CD4-positive, alpha-beta T cell treated with Interferon alpha-2 for 1 hour (primary cell): ENCODE results near the gene CATSPER1.
A peak's percentile ranks its signal among the peaks of the same experiment; 100 is the strongest.

ENCODE experiments used
- DNase-seq, 2 donors: peaks; one replicate each; pipeline ENCODE4 v3.0.0-alpha.2; 2020 to 2022

Gene CATSPER1

GRCh38 chr11:66002648-66003225 is 23.5 kb downstream of the CATSPER1 start:
- no peak for DNase-seq

GRCh38 chr11:66001942-66002647 is 24.2 kb downstream of the CATSPER1 start, which contains the start of the genes BANF1 and EIF1AD:
BANF1 (plus strand) TSS chr11:66002503; CDS start chr11:66003251, 748 bp downstream.
EIF1AD (minus strand) TSS chr11:66002157; CDS start chr11:66000389, 1,768 bp downstream.
- peak; percentile 91 to 96 for DNase-seq

GRCh38 chr11:65997286-65997685 is 29.0 kb downstream of the CATSPER1 start:
- DNase-seq: no peak

DNA sequence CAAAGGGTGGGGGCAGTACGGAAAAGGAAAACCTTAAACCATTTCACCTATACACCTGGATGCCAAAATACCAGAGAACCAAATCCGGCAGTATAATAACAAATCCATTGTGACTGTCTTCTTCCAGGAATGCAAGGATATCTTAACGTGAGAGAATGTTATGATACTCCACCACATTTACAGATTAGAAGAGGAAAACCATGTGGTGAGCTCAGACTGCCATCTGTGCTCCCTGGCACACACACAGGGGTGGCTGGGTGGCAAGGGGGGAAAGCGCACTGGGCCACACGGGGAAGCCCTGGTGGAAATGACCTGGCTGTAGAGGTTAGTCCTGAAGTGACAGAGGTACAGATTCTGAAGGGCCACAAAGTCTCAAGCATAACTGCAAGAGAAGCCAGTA is 34.2 kb downstream of the CATSPER1 start:
- DNase-seq: no peak

DNA sequence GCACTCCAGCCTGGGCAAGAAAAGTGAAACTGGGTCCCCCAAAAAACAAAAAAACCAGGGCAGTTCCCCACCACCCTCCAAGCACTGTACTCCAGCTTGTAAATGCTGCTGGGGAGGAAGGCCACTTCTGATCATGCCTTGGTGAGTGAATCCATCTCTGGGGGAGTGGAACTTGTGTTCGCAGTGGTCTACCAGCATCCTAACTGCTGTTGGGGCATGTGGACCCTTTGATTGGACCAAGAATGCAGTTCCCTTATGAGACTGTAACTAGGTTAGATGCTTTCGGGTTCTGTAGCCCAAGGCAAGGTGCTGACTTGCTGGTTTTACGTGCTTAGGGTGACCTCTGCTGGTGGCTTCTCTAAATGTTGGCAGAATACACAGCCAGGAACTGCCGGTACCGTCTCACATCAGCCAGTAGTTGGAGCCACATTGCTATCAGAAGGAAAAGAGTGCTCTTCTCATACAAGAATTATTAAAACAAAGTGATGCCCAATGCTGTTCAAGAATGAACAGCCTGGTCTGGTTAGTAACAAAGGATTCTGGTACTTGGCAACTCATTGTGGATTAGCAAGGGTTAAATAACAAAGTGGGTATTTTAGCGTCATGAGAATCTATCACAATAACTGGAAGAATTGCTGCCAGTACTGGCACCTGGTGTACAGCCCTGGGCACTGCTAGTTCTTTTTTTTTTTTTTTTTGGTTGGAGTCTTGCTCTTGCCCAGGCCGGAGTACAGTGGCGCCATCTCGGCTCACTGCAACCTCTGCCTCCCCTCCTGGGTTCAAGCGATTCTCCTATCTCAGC is 37.3 kb downstream of the CATSPER1 start:
- DNase-seq: peak; percentile 94 to 96

DNA sequence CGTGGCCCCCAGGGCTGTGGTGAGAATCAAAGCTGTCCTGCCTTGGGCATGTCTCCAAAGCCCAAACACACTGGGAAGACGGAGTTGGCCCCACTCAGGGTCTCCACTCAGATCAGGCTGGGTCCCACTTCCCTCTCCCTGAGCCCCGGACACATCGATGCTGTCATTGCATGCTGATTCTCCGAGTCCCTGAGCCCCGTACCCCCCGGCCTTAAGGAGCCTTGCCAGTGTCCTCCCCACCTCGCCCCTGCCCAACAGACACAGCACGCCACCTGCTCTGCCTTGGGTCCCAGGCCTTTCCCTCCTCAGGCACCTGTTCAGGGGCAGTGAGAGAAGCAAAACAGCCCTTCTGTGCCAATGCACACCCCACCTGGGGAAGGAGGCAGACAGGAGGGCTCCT is 38.9 kb downstream of the CATSPER1 start:
- DNase-seq: no peak

- DNase-seq: no peak
These were observed 42.7 kb downstream of the CATSPER1 start for GRCh38 chr11:65983589-65983987.

GRCh38 chr11:65982824-65983588 is 43.3 kb downstream of the CATSPER1 start:
- DNase-seq: no peak

DNA sequence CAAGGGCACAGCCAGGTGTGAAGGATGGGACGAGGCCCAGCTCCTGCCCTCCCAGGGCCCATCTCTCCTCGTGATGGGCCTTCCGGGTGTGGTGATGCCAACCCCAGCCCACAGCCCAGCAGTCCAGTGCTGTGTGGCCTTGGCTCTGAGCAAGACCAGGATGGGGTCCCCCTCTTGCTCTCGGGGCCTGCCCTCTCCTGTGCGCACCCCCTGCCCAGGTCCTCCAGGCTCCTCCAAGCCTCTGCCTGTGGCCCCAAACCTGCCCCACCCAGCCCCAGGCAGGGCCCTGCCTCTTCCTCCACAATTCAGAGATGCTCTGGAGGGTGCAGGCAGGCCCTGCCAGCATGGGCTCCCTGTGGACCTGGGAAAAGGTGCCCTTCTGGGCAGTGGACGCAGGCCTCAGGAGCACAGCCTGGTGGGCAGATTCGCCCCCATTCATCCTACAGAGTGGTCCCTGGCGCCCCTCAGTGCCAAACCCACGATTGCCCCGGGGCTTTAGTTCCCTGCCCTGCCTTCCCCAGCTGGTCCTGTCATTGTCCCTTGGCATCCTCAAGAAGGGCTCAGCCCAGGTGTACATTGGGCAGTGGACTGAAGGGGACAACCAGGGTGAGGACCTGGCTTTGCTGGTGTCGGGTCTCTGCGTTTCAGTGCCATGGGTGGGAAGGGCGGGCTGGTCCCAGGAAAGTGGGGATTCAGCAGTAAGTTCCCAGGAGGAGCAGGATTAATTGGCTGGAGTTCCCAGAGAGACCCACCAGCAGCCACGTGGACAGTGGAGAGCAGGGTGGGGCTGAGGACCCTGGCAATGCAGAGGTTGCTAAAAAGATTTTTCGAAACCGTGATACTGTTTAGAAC is 44.1 kb downstream of the CATSPER1 start:
- no peak for DNase-seq

DNA sequence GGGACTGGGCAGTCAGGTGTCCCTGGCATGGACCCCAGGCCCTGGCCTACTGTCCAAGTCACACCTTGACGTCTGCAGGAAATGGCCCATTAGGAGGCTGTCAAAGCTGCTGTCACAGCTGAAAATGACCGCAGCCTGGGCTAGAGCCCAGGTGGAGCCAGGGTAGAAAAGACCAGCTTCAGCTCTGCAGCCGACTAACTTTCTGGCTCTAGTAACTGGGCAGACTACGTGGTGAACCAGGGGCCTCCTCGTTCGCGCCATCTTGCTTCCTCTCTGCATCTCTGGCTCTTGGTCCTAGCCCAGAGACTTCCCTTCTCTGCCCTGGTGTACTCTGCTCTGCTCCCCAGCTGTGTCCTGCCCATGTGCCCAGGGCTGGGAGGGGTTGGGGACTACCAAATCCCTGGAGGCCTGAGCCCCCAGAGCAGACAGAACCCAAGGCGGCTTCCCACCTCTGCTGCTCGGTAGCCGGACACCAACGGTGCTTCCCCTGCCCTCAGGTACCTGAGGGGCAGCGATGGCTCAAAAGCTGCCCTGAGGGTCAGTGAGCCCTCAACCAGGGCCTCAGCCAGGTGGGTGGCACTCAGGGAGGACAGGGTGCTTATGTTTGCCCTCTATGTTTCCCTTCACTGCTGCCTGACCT is 45.1 kb downstream of the CATSPER1 start:
- no peak for DNase-seq

DNA sequence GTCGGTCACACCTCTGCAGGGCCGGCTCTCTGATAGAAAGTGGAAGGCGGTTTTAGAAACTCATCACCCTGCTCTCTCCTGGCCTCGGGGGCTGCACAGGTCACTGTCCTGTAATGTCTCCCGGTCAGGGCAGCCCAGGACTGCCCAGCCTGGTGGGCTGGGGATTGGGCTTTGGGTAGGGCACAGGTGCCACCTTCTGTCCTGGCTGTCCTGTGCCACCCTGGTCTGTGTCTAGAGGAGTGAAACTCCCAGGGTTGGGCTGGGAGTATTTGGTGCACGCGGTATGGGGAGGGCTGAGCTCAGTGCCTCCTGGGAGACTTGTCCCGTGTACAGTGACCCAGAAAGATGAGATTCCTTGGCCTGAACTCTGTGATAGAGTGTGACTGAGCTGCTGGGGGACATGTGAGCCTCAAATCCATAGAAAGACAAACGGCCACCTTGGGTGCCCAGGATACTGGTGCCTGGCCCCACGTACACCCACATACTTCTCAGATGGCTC is 47.0 kb downstream of the CATSPER1 start:
- DNase-seq: no peak

DNA sequence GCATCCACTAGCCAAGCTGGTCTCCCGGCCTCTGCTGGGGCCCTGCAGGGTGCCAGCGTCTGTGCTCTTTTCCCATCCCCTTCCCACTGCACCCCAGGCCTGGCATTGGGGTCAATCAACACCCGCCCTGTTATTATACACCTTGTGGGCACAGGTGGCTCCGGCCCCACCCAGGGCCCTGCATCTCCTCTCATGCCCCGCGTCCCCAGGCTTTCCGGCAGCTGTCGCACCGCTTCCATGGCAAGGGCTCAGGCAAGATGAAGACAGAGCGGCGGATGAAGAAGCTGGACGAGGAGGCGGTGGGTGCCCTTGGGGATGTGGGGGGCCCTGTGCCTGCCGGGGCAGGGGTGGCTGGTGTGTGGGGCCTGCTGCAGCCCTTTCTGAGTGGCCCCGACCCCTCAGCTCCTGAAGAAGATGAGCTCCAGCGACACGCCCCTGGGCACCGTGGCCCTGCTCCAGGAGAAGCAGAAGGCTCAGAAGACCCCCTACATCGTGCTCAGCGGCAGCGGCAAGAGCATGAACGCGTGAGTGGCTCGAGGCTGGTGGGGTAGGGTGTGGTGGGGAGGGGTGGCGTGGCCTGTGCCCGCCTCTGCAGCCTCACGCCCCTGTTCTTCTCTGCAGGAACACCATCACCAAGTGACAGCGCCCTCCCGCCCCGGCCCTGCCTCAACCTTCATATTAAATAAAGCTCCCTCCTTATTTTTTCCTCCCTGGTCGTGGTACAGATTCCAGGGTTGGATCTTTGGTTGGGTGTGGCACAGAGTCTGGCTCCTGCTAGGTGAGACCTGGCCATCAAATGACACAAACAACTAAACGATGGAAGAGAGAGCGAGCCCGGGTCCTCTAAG is 47.7 kb downstream of the CATSPER1 start:
- no peak for DNase-seq

DNA sequence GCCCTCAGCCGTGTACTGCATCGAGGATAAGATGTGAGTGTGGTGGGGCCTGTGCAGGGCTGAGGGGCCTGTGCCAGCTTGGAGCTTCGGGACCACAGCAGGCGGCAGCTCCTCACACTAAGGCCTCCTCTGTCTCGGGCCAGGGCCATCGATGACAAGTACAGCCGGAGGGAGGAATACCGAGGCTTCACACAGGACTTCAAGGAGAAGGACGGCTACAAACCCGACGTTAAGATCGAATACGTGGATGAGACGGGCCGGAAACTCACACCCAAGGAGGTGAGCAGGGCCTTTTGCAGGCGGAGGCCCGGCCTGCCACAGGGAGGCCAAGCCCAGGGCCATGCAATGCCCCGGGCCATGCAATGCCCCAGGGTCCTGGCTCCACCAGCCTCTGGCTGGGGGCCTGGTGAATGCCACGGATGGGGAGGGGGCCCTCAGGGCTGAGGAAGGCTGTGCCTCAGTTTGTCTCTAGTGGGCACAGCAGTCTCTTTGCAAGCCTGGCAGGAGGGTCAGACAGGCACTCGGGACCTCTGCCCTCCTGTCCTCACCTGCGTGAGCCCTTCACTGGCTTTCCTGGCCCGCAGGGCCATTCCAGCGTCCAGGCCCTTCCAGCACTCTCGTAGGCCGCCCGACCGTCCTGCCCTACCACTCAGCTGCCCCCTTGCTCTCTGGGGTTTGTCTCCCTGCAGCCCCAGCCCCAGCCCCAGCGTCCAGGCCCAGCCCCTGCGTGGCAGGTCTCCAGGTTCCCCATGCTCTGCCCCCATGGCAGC is 48.5 kb downstream of the CATSPER1 start:
- no peak for DNase-seq

DNA sequence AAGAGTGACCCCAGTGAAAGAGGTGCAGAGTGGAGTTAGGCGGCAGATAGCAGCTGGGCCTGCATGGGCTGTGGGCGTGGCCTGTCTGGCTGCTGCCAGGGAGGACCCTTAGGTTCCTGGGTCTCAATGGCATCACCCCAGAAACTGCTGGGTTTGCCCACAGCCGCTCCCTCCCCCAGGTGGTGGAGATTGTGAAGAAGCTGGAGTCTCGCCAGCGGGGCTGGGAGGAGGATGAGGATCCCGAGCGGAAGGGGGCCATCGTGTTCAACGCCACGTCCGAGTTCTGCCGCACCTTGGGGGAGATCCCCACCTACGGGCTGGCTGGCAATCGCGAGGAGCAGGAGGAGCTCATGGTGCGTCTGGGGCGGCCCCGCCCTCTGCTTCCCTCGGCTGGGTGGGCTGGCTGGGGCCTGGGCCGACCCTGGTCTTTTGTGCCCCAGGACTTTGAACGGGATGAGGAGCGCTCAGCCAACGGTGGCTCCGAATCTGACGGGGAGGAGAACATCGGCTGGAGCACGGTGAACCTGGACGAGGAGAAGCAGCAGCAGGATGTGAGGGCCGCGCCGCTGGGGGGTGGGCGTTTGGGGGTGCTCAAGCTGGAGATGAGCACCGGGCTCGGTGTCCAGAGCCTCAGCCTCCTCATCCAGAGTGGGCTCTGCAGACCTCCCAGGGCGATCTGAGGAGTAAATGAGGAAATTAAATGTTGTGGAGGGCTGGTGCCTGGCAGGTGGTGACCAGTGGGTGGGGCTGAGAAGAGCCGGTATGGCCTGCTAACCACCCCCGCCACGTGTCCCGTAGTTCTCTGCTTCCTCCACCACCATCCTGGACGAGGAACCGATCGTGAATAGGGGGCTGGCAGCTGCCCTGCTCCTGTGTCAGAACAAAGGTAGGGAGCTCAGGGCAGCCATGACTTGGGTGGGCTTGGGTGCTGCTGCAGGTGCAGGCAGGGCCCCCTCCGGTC is 49.8 kb downstream of the CATSPER1 start:
- DNase-seq: no peak

DNA sequence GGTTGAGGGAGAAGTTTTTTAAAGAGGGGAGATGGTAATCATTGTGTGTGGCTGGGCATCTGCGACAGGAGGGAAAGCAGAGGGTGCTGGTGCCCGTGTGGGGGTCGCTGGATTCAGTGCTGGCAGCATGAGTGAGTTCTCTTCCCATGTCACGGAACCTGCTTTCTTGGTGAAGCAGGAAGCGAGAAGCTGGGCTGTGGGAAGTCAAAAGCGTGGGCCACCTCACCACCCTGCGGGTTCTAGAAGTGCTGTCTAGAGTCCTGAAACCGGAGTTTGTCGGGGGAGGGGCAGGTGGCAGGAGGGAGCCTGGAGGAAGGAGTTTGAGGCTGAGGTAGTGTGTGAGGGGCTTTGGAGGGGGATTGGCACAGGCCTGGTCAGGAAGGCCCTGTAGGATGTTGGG is 50.5 kb downstream of the CATSPER1 start:
- DNase-seq: no peak

DNA sequence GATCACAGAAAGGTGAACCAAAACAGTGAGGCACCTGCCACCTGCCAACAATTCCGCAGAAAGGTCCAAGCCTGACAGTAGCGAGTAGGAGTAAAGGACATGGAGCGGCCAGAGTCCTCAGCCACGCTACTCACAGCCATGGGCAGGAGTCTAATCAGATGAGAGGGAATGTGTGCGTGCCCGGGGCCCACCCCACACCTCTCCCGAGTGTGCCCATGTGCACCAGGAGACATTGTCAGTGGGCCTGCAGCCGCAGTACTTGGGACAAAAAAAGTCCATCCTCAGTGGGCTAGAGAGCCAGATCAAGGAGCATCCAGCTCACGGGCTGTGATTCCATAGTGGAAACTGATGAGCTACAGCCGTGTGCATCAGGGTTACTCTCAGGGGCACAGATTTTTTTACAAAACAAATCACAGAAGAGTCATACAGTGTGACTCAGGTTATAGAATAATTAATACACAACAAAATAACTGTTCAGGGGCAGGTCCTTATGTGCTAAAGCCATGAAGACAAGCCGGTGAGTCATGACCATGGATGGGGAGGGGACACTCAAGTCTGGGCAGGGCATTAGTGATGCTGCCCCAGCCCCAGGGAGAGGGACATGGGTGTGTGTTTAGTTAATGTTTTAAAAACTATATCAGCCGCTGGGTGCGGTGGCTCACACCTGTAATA is 52.7 kb downstream of the CATSPER1 start:
- DNase-seq: no peak

GRCh38 chr11:65972116-65972515 is 54.2 kb downstream of the CATSPER1 start:
- no peak for DNase-seq
